GM21515 (cell line): ENCODE measurements around the gene YARS1.

Source experiments
- ATAC-seq: cut with Tn5 transposase; IDR thresholded peaks from one replicate; pipeline ENCODE4 v1.9.1; 2021; ENCODE audit not compliant: unreplicated experiment

Gene YARS1

DNA sequence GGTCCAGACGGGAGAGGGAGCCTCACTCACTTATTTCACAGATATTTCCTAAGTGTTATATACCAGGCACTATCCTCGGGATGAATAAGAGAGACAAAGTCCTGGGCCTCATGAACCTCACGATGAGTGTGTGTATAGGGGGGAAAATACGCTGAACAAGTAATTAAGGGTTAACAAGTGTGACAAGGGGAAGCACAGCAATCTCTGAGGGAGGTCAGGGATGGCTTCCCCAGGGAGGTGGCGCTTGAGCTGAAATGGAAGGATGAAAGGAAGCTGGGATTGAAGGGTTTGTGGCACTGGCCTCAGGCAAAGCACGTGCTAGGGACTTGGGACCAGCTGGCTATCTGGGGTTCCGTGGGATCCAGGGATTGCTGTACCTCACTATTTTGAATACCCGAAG is 68.2 kb downstream of the YARS1 start:
- ATAC-seq, result no peak

DNA sequence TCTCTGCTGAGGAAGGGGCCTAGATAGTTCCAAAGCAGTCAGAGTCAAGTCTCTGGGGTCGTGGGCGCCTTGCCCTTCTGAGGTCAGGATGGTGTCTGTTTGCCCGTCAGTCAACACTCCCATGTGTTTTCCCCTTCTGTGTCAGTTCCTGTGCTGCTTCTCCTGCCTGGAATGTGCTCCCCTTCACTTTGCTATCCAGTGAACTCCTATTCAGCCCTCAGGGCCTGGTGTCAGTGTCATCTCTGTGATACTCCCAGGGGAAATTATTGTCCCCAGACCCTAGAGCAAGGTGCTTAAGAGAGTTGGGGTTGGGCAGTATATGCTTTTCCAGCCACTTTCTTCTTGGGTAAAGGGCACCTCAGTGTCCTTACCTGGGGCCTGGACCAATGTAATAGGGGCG is 68.8 kb downstream of the YARS1 start:
- ATAC-seq, result no peak

DNA sequence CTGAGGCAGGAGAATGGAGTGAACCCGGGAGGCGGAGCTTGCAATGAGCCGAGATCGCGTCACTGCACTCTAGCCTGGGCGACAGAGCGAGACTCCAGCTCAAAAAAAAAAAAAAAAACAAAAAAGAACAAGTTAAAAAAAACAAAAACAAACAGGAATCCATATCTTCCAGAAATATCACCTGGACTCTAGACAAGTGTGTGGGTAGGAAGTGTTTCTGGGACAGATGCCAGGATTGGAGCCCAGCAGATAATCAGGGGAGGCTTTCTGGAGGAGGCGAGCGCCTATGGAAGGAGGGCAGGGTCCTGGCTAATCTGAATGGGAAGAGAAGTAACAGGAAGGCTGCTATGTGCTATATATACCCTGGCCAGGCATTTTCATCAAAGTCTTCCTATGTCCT is 71.0 kb downstream of the YARS1 start:
- ATAC-seq, result no peak

DNA sequence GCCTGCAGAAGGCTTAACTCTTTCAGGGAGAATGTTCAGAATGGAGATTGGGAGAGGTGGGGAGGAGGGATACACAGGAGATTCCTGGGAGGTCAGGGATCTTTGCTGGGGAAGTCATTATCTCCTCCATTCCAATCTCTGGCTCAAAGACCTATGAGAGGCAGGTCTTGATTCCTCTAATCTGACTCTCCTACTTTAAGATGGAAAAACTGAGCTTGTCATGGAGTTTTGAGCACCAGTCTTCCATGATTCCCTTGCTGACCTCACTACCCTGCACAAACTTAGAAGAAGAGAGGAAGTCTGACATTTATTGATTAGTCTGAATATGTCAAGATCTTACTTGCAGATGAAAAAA is 73.1 kb downstream of the YARS1 start:
- ATAC-seq, result no peak

DNA sequence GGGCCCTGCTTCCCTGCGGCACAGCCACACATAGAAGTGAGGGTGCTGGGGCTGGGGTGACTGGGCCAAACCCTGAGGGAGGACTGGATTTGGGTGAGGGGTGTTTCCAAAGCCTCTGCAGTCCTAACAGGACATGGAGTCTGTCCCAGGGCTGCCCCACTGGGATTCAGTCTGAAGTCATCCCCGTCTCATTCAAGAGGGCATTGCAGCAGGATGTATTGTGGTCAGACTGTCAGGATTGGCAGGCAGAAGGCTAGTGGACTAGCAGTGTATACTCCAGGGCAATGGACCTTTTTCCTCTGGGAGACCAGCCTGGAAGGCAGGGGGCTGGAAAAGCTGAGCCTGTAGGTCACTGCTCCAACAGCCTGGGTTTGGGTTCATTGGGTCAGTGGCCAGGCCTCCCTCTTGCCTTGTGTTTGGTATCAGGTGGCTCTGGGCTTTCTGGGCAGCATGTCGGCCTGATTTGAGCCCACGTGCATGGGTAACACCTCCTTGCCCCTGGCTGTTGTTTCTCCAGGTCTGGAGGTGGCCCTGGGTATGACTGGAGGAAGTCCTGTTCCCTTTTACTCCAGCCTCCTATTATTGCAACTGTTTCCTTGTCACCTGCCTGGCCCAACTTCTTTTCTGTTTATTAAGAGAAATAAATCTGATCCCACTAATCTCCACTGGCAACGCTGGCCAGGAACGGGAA is 73.6 kb downstream of the YARS1 start:
- no peak for ATAC-seq

DNA sequence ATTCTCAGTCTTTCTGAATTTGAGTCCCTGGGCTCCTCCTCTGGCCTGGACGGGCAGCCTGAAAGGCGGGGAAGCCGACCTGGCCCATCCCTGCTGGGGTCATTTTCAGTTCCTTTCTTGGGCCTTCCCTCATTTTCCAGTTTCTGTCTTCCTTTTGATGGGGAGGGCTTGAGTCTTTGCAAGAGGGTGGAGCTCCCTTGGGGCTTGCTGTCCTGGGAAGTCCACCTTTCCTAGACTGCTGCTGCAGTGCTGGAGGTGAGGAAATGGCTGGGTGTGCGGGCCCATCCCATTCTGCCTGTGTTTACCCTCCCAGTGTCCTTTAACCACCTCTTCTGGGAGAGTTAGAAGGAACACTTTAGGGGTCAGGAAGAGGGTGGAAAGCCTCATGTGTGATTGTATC is 74.2 kb downstream of the YARS1 start:
- ATAC-seq, result no peak

DNA sequence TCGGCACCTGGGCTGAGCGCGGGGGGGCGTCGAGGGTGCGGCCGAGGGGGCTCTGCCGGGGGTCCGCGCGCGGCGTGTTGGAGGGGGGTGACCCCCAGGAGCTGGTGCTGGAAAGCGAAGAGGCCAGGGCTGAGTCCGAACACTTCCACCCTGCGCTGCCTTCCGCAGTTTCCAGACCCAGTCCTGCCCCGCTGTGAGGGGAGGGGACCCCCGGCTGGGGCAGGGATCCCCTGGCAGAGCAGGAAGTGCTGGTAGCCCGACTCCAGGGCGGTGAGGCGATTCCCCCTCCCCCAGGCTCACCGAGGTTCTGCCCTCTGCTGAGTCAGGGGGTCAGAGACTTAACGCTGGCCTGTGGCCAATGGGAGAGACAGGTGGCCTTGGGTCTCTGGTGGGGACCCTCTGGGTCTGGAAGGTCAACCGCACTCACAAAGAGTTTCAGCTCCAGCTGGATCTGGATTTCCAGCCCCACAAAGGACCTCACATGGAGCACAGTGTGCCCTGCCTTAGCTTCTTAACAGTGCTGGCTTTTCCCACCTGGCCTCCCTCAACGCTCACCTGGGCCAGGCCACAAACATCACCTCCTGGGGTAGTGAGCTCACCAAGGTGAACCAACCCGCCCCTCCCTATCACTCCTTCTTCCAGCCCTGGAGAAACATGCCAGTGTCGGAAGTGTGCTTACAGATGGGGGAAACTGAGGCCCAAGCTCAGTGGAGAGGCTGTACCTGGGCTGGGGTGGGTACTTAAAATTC is 74.8 kb downstream of the YARS1 start:
- no peak for ATAC-seq

DNA sequence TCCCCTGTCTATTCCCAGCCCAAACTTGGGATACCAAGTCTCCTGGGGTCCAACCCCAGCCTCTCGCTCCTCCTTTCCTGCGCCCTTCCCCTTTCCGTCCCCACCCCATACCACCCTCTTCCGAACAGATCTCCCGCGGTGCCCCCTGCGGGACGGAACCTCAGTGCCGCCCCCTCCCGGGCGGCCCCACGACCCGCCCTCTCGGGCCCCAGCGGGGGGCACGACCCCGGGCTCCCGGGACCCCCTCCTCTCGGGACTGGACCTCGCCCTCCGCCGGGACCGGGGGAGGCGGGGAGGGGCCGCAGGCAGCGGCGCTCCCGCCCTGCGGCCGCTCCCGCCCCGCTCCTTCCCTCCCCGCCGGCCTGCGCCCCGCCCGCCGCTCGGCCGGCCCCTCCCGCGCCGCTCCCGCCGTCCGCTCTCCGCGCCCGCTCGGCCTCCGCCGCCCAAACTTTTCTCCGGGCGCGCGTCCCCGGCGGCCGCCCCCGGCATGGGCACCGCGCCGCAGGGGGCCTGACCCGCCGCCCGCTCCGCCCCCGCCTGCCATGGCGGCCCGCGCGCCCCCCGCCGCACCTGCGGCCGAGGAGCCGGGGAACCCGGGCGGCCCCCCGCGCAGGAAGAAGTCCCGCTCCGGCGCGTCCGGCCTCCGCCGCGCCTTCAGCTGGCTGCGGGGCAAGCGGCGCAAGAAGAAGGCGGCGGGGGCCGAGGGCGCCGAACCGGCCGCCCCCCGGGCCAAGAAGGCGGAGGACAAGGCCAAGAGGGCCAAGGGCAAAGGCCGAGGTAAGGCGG is 75.6 kb downstream of the YARS1 start:
- ATAC-seq, result no peak

DNA sequence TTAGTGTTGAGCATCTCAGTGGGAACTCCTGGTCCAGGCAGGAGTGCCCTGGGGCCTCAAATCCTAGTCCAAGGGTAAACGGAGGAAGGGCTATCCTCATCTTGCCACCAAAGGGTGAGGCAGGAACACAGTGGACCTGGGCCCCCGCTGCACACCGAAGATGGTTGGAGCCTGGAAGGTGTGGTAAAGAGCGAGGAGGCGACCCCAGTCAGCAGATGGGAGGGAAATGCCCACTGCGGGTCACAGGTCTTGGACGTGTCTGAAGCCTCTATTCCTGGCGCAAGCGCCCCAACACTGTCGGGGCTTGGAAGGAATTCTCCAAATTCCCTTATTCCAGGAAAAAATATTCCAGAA is 76.1 kb downstream of the YARS1 start:
- ATAC-seq, result no peak

DNA sequence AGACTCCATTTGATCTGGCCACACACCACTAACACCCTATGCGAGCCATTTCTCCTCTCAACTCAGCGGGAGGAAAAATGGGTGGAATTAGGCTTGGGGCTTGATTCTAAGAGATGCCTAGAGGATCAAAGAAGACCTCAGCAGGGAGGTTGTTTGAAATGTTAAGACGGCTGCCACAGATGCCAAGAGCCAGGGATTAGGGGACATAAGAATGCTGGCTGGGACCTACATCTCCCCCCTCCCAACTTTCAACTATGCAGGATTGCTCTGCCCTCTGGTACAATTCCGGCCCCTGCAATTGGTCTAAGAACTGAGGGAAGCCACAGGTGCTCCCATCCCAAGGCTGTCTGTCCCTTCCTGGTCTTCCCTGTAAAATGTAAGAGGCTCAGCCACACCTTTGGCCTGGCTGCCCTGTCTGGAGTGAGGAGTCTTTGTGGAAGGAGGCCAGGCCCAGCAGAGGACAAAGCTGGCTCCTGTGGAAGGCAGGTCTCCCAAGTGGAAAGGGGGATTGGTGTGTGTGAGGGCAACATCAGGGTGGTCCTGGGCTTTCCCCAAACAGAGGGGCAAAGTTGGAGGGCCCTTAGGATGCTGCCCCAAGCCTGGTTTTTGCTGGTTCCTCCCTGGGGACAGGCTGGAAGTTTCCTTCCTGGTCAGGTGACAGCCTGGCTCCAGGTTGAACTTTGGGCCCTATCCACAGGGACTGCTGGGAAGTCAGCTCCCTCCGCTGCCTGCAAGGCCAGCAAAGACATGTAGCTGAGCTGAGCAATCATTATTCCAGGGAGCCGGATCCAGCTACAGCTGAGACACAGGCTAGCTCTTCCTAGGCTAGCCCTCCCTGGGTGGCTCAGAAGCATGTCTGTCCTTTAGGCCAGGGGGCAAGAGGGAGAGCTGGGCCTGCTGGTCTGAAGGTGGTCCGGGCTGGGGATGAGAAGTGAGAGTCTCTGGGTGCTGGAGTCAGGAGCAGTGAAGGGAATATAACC is 80.1 kb downstream of the YARS1 start:
- no peak for ATAC-seq

DNA sequence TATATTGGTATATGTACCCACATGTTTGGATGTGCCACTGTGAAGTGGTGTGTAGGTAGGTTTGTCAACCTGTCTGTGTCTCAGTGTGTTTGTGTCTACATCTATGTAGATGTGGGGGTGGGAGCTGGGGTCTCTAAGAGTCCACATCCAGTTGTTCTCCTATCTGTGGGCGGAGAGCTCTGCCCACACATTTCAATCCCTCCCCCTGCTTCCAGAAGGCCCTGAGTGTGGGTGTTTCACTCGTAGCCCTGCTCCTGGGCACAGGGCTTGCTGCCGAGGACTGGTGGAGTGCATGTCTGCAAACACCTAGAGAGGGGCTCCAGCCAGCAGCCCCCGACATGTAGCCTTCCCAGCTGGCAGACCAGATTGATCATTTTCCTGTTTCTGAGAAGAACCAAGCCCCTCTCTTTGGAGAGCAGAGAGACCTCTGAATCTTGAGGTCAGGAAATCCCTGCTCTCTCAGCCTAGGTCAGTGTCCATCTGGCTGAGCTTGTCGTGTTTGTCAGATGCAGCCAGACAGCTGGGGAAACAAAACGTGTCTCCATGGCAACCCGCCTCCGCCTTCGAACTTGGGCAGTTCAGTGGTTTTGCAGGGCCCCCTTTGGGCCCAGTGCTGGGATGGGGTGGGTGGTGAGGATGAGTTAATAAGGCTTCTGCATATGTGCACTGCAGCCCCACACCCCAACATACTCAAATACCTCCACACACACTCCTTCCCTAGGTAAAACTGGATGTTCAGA is 83.4 kb downstream of the YARS1 start:
- ATAC-seq, result no peak

DNA sequence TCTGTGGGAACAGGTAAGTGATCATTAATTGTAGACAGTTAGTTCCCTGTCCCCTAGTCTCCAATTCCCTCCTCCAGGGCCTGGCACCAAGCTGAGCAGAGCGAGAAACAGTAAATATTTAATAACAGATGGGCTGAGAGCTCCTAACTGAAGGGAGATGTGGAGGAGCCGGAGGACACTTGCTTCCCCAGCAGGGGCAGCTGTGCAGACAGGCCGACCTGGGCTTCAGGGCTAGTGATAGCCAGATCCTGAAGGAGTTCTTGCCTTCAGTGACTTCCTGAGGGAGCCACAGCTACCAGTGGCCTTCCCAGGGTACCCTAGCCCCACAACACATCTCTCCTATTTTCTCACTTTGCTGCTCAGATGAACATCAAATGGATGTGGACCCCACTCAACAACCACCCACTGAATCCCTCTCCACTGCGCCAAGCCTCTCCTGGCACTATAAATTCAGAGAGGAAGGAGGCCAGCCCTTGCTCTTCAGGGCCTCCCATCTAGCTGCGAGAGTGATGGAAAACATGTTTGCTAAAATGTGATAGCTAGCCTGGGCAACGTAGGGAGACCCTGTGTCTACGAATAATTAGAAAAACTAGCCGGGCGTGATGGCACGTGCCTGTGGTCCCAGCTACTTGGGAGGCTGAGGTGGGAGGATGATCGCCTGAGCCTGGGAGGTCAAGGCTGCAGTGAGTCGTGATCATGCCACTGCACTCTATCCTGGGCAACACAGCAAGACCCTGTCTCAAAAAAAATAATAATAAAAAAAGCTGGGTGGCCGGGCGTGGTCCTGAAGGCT is 87.7 kb downstream of the YARS1 start:
- no peak for ATAC-seq

DNA sequence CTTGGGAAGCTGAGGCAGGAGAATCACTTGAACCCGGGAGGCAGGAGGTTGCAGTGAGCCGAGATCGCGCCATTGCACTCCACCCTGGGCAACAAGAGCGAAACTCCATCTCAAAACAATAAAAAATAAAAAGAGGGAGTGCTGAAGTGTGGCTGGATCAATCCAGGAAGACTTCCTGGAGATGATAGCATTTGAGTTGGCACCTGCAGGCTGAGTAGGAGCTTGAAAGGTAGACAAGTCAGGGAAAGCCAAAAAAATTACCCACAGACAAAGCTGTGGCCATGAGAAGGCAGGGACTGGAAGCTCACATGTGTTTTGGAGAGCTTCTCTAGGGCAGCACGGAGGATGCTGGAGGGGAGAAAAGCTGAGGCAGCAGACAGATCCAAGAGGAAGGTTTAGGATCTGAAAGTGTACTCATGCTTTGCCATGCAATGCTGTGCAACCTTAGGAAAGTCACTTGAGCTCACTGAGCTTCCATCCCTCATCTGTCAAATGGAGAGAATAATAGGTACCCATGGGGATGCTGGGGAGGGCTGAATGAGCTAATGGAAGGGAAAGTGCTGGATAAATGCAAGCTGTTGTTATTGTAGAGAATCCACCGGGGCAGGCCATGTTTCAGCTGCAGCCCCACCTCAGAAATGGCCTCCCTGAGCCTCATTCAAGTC is 88.6 kb downstream of the YARS1 start:
- ATAC-seq, result no peak

DNA sequence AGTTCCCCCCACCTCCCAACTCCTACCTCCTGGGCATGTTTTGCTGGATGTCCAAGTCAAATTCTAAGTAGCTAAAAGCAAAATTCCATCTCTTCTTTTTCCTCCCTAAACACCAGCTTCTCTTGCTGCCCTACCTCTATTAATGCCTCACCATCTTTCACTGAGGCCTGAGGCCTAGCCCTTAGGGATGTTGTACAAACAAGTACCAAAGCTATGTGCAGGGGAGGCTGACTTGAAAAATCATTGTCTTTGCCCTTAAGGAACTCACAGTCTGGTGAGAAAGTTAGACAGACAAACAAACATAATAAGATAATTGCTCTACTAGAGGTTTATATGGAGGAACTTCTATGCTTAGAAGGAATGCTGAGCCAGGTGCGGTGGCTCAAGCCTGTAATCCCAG is 89.3 kb downstream of the YARS1 start:
- ATAC-seq, result no peak

DNA sequence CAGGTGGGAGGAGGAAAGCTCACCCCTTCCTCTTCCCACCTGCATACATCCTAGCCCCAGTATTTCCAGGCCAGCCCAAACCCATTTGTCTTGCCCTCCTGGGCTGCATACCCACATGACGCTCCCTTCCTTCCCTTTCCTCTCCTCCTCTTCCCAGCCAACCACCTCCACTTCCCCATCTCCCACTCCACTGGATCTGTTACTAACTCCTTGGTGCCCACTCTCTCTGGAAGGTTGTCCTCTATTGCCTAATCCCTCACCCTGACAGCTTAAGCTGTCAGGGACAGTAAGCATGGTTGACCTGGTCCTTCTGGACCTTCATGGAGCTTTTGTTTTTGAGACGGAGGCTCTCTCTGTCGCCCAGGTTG is 91.6 kb downstream of the YARS1 start:
- no peak for ATAC-seq
